Spleen (tissue), 7 donors: ENCODE data around the gene USP49.

Experiments used
- CTCF ChIP-seq, 11 experiments: fragments of 200-600 bp in 7 of 11; fragments of 450-650 bp in 4 of 11; sonication (generic) in 4 of 11; IDR thresholded peaks in 8 of 11; conservative IDR thresholded peaks in 3 of 11; 1 replicate in 7 of 11; 2 replicates in 4 of 11; pipeline versions ENCODE4 v1.4.0 to v1.8.0; 2016 to 2021; ENCODE audit warnings: antibody characterized with exemption in 11 of 11, inconsistent platforms in 4 of 11, mild to moderate bottlenecking in 1 of 11
- POLR2AphosphoS5 ChIP-seq, 3 donors: sonication (generic); formaldehyde crosslinking; IDR thresholded peaks; one replicate each; pipeline ENCODE4 v1.5.1; 2017; ENCODE audit warnings: antibody characterized with exemption in 3 of 3
- donor health status: DM: no; HTN: no; CAD: no; lungs with moderate emphysema.
- donor health status: DM: no; HTN: no; CAD: no.
- donor health status: DM: no; HTN: no; CAD: no.

GRCh38 chr6:41874741-41875140, 20.4 kb downstream of the USP49 start:
- TF ChIP-seq CTCF (IDR thresholded peaks at IDR 0.05 in 8 of 11, conservative IDR thresholded peaks at IDR 0.05 in 3 of 11), result no peak
- no peak for TF ChIP-seq POLR2AphosphoS5 (IDR thresholded peaks at IDR 0.05)
